Measurements from ENCODE around the gene CADPS.

GRCh38 chr3:62497156-62497555 is 378.1 kb downstream of the CADPS start:
- TF ChIP-seq, protein P1, sequence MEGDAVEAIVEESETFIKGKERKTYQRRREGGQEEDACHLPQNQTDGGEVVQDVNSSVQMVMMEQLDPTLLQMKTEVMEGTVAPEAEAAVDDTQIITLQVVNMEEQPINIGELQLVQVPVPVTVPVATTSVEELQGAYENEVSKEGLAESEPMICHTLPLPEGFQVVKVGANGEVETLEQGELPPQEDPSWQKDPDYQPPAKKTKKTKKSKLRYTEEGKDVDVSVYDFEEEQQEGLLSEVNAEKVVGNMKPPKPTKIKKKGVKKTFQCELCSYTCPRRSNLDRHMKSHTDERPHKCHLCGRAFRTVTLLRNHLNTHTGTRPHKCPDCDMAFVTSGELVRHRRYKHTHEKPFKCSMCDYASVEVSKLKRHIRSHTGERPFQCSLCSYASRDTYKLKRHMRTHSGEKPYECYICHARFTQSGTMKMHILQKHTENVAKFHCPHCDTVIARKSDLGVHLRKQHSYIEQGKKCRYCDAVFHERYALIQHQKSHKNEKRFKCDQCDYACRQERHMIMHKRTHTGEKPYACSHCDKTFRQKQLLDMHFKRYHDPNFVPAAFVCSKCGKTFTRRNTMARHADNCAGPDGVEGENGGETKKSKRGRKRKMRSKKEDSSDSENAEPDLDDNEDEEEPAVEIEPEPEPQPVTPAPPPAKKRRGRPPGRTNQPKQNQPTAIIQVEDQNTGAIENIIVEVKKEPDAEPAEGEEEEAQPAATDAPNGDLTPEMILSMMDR (IDR thresholded peaks at IDR 0.05), result no peak
- no peak for TF ChIP-seq EP300 (IDR thresholded peaks at IDR 0.05)
- no peak for TF ChIP-seq POLR2A (IDR thresholded peaks at IDR 0.05)
